DOHH2 (cell line): Measurements from ENCODE around the gene VPS37B.

Experiments used
- H3F3A ChIP-seq: fragments of 200-600 bp; sonication (generic), shearing (Covaris generic); 2 replicates; pipeline ENCODE4 v1.6.0; 2016; ENCODE audit warnings: antibody characterized with exemption, mild to moderate bottlenecking; ENCODE audit not compliant: control insufficient read depth, insufficient read depth
- H3K27ac ChIP-seq: fragments of 200-600 bp; sonication (generic); 2 replicates; pipeline ENCODE4 v1.5.1; 2014; ENCODE audit warnings: low read depth, mild to moderate bottlenecking, low read length, moderate library complexity
- H3K27me3 ChIP-seq: fragments of 200-600 bp; sonication (generic); 2 replicates; pipeline ENCODE4 v1.6.1; 2014; ENCODE audit warnings: mild to moderate bottlenecking, low read length, mixed read lengths; ENCODE audit not compliant: control insufficient read depth
- H3K36me3 ChIP-seq: fragments of 200-600 bp; sonication (generic); 2 replicates; pipeline ENCODE4 v1.6.1; 2014; ENCODE audit warnings: mild to moderate bottlenecking, low read length, moderate library complexity, mixed read lengths; ENCODE audit not compliant: control insufficient read depth
- H3K4me1 ChIP-seq: fragments of 200-600 bp; sonication (generic); 2 replicates; pipeline ENCODE4 v1.6.1; 2014; ENCODE audit warnings: mild to moderate bottlenecking, low read length, mixed read lengths; ENCODE audit not compliant: control insufficient read depth
- H3K4me2 ChIP-seq: fragments of 200-600 bp; sonication (generic); 2 replicates; pipeline ENCODE4 v1.6.0; 2014; ENCODE audit warnings: mild to moderate bottlenecking, low read length, moderate library complexity
- H3K4me3 ChIP-seq: fragments of 200-600 bp; sonication (generic); 2 replicates; pipeline ENCODE4 v1.5.1; 2014; ENCODE audit warnings: mild to moderate bottlenecking, low read length, mixed read lengths
- H3K79me2 ChIP-seq: fragments of 200-600 bp; sonication (generic); 2 replicates; pipeline ENCODE4 v1.6.1; 2014; ENCODE audit warnings: mild to moderate bottlenecking, low read length, mixed read lengths; ENCODE audit not compliant: control insufficient read depth
- H3K9me2 ChIP-seq: fragments of 200-600 bp; sonication (generic); replicated peaks from 2 replicates; pipeline ENCODE4 v1.6.1; 2014; ENCODE audit warnings: mild to moderate bottlenecking, low read length, mixed read lengths; ENCODE audit not compliant: control insufficient read depth
- H3K9me3 ChIP-seq: fragments of 200-600 bp; sonication (generic); 2 replicates; pipeline ENCODE4 v1.6.1; 2014; ENCODE audit warnings: antibody characterized with exemption, low read length, mixed read lengths; ENCODE audit not compliant: control insufficient read depth, insufficient read depth
- H4K20me1 ChIP-seq: fragments of 200-600 bp; sonication (generic); 2 replicates; pipeline ENCODE4 v1.6.0; 2014; ENCODE audit warnings: low read depth, mild to moderate bottlenecking, antibody characterized with exemption, low read length, moderate library complexity; ENCODE audit not compliant: control insufficient read depth, insufficient read depth
- CTCF ChIP-seq: fragments of 200-600 bp; sonication (generic); IDR thresholded peaks from one replicate; pipeline ENCODE4 v1.5.1; 2014; ENCODE audit warnings: antibody characterized with exemption, mild to moderate bottlenecking, low read depth, low read length; ENCODE audit not compliant: poor library complexity, severe bottlenecking
- EZH2phosphoT487 ChIP-seq: fragments of 200-600 bp; sonication (generic); IDR thresholded peaks from 2 replicates; pipeline ENCODE4 v1.6.1; 2017; ENCODE audit warnings: borderline replicate concordance, mild to moderate bottlenecking, antibody characterized with exemption, low read length, moderate library complexity, mixed read lengths

VPS37B gene

GRCh38 chr12:122845865-122846621, 49.9 kb downstream of the VPS37B start:
- peaks cover 4% of the 10 kb centered on the region; the same call in 1 of the 2 replicates for H3K36me3 ChIP-seq
- no peaks in the 10 kb centered on the region for H3K9me2 ChIP-seq
- no peak overlapping the region for H3K4me3 ChIP-seq
- peaks cover 65% of the 10 kb centered on the region for H3K79me2 ChIP-seq
- no peaks in the 10 kb centered on the region for H3K4me1 ChIP-seq
- H3F3A ChIP-seq = no peaks in the 10 kb centered on the region
- TF ChIP-seq EZH2phosphoT487 (no peak), CTCF (no peak)
- H3K27me3 ChIP-seq = no peaks in the 10 kb centered on the region
- no peaks in the 10 kb centered on the region for H3K9me3 ChIP-seq
- H4K20me1 ChIP-seq = 0 out of 2 replicates have a peak, but pooled peaks cover 4% of the 10 kb centered on the region
- H3K4me2 ChIP-seq = no peak overlapping the region
- no peak overlapping the region for H3K27ac ChIP-seq

GRCh38 chr12:122845041-122845864, 50.7 kb downstream of the VPS37B start:
- Histone ChIP-seq H3K9me2 (no peaks in the 10 kb centered on the region), H3K4me2 (no peak overlapping the region), H3K36me3 (peaks cover under 1% of the 10 kb centered on the region; the same call in 1 of the 2 replicates), H3K27me3 (no peaks in the 10 kb centered on the region), H3K79me2 (peaks cover 73% of the 10 kb centered on the region), H4K20me1 (0 out of 2 replicates have a peak, but pooled peaks cover 4% of the 10 kb centered on the region), H3K4me3 (no peak overlapping the region), H3K27ac (no peak overlapping the region), H3K9me3 (no peaks in the 10 kb centered on the region), H3F3A (no peaks in the 10 kb centered on the region), H3K4me1 (no peaks in the 10 kb centered on the region)
- TF ChIP-seq EZH2phosphoT487 = no peak
- no peak for TF ChIP-seq CTCF

GRCh38 chr12:122844366-122844971, 51.5 kb downstream of the VPS37B start:
- H3F3A ChIP-seq = no peaks in the 10 kb centered on the region
- 0 out of 2 replicates have a peak, but pooled peaks cover 9% of the 10 kb centered on the region for H4K20me1 ChIP-seq
- H3K27me3 ChIP-seq = no peaks in the 10 kb centered on the region
- no peak for TF ChIP-seq CTCF
- TF ChIP-seq EZH2phosphoT487 = no peak
- H3K4me2 ChIP-seq = no peak overlapping the region
- no peak overlapping the region for H3K4me3 ChIP-seq
- no peaks in the 10 kb centered on the region for H3K9me3 ChIP-seq
- peaks cover 81% of the 10 kb centered on the region for H3K79me2 ChIP-seq
- peaks cover 6% of the 10 kb centered on the region for H3K36me3 ChIP-seq
- no peak overlapping the region for H3K27ac ChIP-seq
- H3K9me2 ChIP-seq = no peaks in the 10 kb centered on the region
- no peaks in the 10 kb centered on the region for H3K4me1 ChIP-seq
